ENCODE results near the gene BMF.
A peak's percentile ranks its signal among the peaks of the same experiment; 100 is the strongest.
"Not testable (repeated sequence)": the region's sequence is repeated elsewhere in the genome, so short reads cannot be mapped to it uniquely, and the experiment has no call there.

BMF gene

GRCh38 chr15:40108855-40109735, at the start of gene BMF:
BMF (minus strand) TSS chr15:40108879; CDS start chr15:40106086, 2,793 bp downstream.
- peak; percentile 99 for DNase-seq

GRCh38 chr15:40157778-40158447, 49.2 kb upstream of the BMF start:
- no peak for DNase-seq

GRCh38 chr15:40155270-40155910, 46.7 kb upstream of the BMF start:
- no peak for DNase-seq

- not testable (repeated sequence) for DNase-seq
These were observed 46.1 kb upstream of the BMF start for GRCh38 chr15:40154821-40155220.

- DNase-seq: no peak
These were observed 43.3 kb upstream of the BMF start for GRCh38 chr15:40151991-40152390.

- DNase-seq: no peak
These were observed 42.8 kb upstream of the BMF start for GRCh38 chr15:40151499-40151898.

- peak; percentile 35 for DNase-seq
These were observed 41.7 kb upstream of the BMF start for GRCh38 chr15:40150163-40150925.

GRCh38 chr15:40149339-40149738, 40.7 kb upstream of the BMF start:
- DNase-seq: no peak

GRCh38 chr15:40146037-40146436, 37.4 kb upstream of the BMF start:
- no peak for DNase-seq

GRCh38 chr15:40142428-40142827, 33.7 kb upstream of the BMF start:
- no peak for DNase-seq

- DNase-seq: not testable (repeated sequence)
These were observed 29.5 kb upstream of the BMF start for GRCh38 chr15:40138201-40138570.

- no peak for DNase-seq
These were observed 28.9 kb upstream of the BMF start for GRCh38 chr15:40137303-40138200.

GRCh38 chr15:40136470-40137302, 28.0 kb upstream of the BMF start:
- DNase-seq: no peak

- not testable (repeated sequence) for DNase-seq
These were observed 27.3 kb upstream of the BMF start for GRCh38 chr15:40135846-40136450.

GRCh38 chr15:40134885-40135284, 26.2 kb upstream of the BMF start:
- no peak for DNase-seq

- DNase-seq: no peak
These were observed 24.9 kb upstream of the BMF start for GRCh38 chr15:40133544-40133943.

- DNase-seq: no peak
These were observed 22.3 kb upstream of the BMF start for GRCh38 chr15:40130799-40131502.

- no peak for DNase-seq
These were observed 21.4 kb upstream of the BMF start for GRCh38 chr15:40130118-40130517.

- no peak for DNase-seq
These were observed 20.3 kb upstream of the BMF start for GRCh38 chr15:40128766-40129660.

Data from left hindlimb (tissue), 1 donor.